Measurements from ENCODE around the gene ZNF146. TPM values are rescaled to one million over a fixed set of nuclear protein-coding genes. Genes with fewer than 3 reads are reported as not detected.
"Not testable (repeated sequence)": the region's sequence is repeated elsewhere in the genome, so short reads cannot be mapped to it uniquely, and the experiment has no call there.

ZNF146 gene
- total RNA-seq, 2 experiments from 2014 or later, result 13.6 to 13.7 TPM

DNA sequence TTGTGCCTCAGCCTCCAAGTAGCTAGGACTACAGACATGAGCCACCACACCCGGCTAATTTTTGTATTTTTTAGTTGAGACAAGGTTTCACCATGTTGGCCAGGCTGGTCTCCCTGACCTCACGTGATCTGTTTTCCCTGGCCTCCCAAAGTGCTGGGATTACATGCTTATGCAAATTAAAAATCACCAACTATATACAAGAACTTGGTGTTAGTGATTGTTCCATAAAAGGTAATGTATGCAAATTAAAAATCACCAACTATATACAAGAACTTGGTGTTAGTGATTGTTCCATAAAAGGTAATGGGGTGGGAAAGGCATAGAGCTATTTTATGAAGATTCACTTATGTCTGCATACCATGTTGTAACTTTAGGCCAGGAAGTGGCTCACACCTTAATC, 35.8 kb upstream of the ZNF146 start:
- H3K36me3 ChIP-seq (ENCODE audit: insufficient read depth, low read length), result peaks cover 14% of the 10 kb centered on the region
- POLR2A ChIA-PET, result interaction anchor here (1.1 kb wide), 1 partner anchor 64 kb away, joined by 4 read pairs; the partner anchor contains the start of gene POLR2I
- intact Hi-C loops (cut with DNase I, micrococcal nuclease); H3K27ac ChIP-seq (ENCODE audit: low read depth in 1 of 2, low read length in 2 of 2); H3K27me3 ChIP-seq (ENCODE audit: control insufficient read depth in 1 of 2, insufficient read depth in 2 of 2, low read length in 2 of 2); H3K27me3 Mint-ChIP-seq; H3K27ac Mint-ChIP-seq; H3K4me1 Mint-ChIP-seq (ENCODE audit: low read depth); H3K4me1 ChIP-seq (ENCODE audit: insufficient read depth, low read length); ATAC-seq (ENCODE audit: poor library complexity); H3K9me3 Mint-ChIP-seq; DNase-seq; CTCF ChIA-PET; H3K9me3 ChIP-seq (ENCODE audit: control insufficient read depth in 1 of 2, insufficient read depth in 1 of 2, low read length in 2 of 2); H3K4me3 ChIP-seq (ENCODE audit: low read length); H3K4me3 Mint-ChIP-seq: not testable (repeated sequence)
- peaks cover 18% of the 10 kb centered on the region for H3K36me3 Mint-ChIP-seq (ENCODE audit: low read depth)

DNA sequence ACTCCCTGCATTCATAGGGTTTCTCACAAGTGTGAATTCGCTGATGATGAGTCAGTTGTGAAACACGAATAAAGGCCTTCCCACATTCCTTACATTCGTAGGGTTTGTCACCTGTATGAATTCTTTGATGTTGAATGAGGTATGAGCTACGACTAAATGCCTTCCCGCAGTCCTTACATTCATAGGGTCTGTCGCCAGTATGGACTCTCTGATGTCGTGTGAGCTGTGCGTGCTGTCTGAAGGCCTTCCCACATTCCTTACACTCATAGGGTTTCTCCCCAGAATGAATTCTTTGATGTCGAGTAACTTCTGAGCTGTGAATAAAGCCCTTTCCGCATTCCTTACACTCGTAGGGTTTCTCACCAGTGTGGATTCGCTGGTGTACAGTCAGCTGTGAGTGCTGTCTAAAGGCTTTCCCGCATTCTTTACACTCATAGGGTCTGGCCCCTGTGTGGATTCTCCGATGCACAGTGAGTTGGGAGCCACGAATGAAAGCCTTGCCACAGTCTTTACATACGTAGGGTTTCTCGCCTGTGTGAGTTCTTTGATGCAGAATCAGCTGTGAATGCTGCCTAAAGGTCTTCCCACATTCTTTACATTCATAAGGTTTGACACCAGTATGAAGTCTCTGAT, 32.2 kb upstream of the ZNF146 start:
- intact Hi-C loops (cut with DNase I, micrococcal nuclease), result no loop called here
- TF ChIP-seq CTCF (IDR thresholded peaks at IDR 0.05), result no peak
- Mint-ChIP-seq H3K4me3 (no peak overlapping the region), H3K36me3 (ENCODE audit: low read depth) (peaks cover 21% of the 10 kb centered on the region), H3K4me1 (ENCODE audit: low read depth) (no peaks in the 10 kb centered on the region), H3K27ac (no peak overlapping the region), H3K9me3 (no peaks in the 10 kb centered on the region), H3K27me3 (no peaks in the 10 kb centered on the region)
- Histone ChIP-seq H3K4me3 (ENCODE audit: low read length) (no peak overlapping the region), H3K27ac (ENCODE audit: low read depth in 1 of 2, low read length in 2 of 2) (no peak overlapping the region), H3K36me3 (ENCODE audit: insufficient read depth, low read length) (peaks cover 14% of the 10 kb centered on the region), H3K9me3 (ENCODE audit: control insufficient read depth in 1 of 2, insufficient read depth in 1 of 2, low read length in 2 of 2) (no peaks in the 10 kb centered on the region), H3K27me3 (ENCODE audit: control insufficient read depth in 1 of 2, insufficient read depth in 2 of 2, low read length in 2 of 2) (no peaks in the 10 kb centered on the region), H3K4me1 (ENCODE audit: insufficient read depth, low read length) (no peaks in the 10 kb centered on the region)
- CTCF ChIA-PET, result no interaction called here
- DNase-seq, result no peak
- POLR2A ChIA-PET, result no interaction called here
- ATAC-seq (ENCODE audit: poor library complexity), result no peak

- DNase-seq (no peak), ATAC-seq (ENCODE audit: poor library complexity) (no peak)
- intact Hi-C loops (cut with DNase I, micrococcal nuclease), result no loop called here
- peaks cover 21% of the 10 kb centered on the region for H3K36me3 Mint-ChIP-seq (ENCODE audit: low read depth)
- Histone ChIP-seq H3K36me3 (ENCODE audit: insufficient read depth, low read length) (peaks cover 14% of the 10 kb centered on the region), H3K4me1 (ENCODE audit: insufficient read depth, low read length) (no peaks in the 10 kb centered on the region), H3K27me3 (ENCODE audit: control insufficient read depth in 1 of 2, insufficient read depth in 2 of 2, low read length in 2 of 2) (no peaks in the 10 kb centered on the region), H3K4me3 (ENCODE audit: low read length) (no peak overlapping the region), H3K9me3 (ENCODE audit: control insufficient read depth in 1 of 2, insufficient read depth in 1 of 2, low read length in 2 of 2) (no peaks in the 10 kb centered on the region), H3K27ac (ENCODE audit: low read depth in 1 of 2, low read length in 2 of 2) (no peak overlapping the region)
- no peak overlapping the region for H3K27ac Mint-ChIP-seq
- no peaks in the 10 kb centered on the region for H3K4me1 Mint-ChIP-seq (ENCODE audit: low read depth)
- H3K27me3 Mint-ChIP-seq, result no peaks in the 10 kb centered on the region
- H3K4me3 Mint-ChIP-seq, result no peak overlapping the region
- TF ChIP-seq CTCF (IDR thresholded peaks at IDR 0.05), result no peak
- H3K9me3 Mint-ChIP-seq, result no peaks in the 10 kb centered on the region
- CTCF ChIA-PET, result no interaction called here
- POLR2A ChIA-PET, result no interaction called here
Observed at GRCh38 chr19:36183245-36183628, 31.7 kb upstream of the ZNF146 start.

DNA sequence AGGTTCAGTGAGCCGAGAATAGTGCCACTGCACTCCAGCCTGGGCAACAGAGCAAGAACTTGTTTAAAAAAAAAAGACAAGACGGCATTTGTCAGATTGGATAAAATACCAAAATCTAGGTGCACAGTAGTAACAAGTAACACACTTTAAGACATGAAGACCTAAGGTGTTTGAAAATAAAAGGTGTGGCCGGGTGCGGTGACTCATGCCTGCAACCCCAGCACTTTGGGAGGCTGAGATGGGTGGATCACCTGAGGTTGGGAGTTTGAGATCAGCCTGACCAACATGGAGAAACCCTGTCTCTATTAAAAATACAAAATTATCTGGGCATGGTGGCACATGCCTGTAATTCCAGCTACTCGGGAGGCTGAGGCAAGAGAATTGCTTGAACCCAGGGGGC, 28.2 kb upstream of the ZNF146 start:
- H3K4me3 ChIP-seq (ENCODE audit: low read length); H3K27ac Mint-ChIP-seq; intact Hi-C loops (cut with DNase I, micrococcal nuclease); H3K9me3 ChIP-seq (ENCODE audit: control insufficient read depth in 1 of 2, insufficient read depth in 1 of 2, low read length in 2 of 2); H3K27me3 Mint-ChIP-seq; H3K4me1 Mint-ChIP-seq (ENCODE audit: low read depth); H3K27ac ChIP-seq (ENCODE audit: low read depth in 1 of 2, low read length in 2 of 2); H3K4me1 ChIP-seq (ENCODE audit: insufficient read depth, low read length); H3K9me3 Mint-ChIP-seq; H3K27me3 ChIP-seq (ENCODE audit: control insufficient read depth in 1 of 2, insufficient read depth in 2 of 2, low read length in 2 of 2); POLR2A ChIA-PET; CTCF ChIA-PET; H3K4me3 Mint-ChIP-seq; DNase-seq; ATAC-seq (ENCODE audit: poor library complexity): not testable (repeated sequence)
- peaks cover 14% of the 10 kb centered on the region for H3K36me3 ChIP-seq (ENCODE audit: insufficient read depth, low read length)
- H3K36me3 Mint-ChIP-seq (ENCODE audit: low read depth), result peaks cover 26% of the 10 kb centered on the region
